Tibial nerve (tissue), 3 donors: ENCODE data around the gene ERCC4.

Source experiments
- CTCF ChIP-seq, 5 experiments: fragments of 200-600 bp in 3 of 5; fragments of 450-650 bp in 2 of 5; sonication (generic) in 3 of 5; IDR thresholded peaks; one replicate each; pipeline ENCODE4 v1.5.1; 2016 to 2019; ENCODE audit warnings: antibody characterized with exemption in 5 of 5, mild to moderate bottlenecking in 3 of 5, moderate library complexity in 2 of 5
- POLR2A ChIP-seq, 2 donors: fragments of 450-650 bp; IDR thresholded peaks; one replicate each; pipeline ENCODE4 v1.6.1; 2017; ENCODE audit warnings: antibody characterized with exemption in 2 of 2, mild to moderate bottlenecking in 2 of 2, moderate library complexity in 2 of 2

- TF ChIP-seq POLR2A (IDR thresholded peaks at IDR 0.05) (no peak), CTCF (IDR thresholded peaks at IDR 0.05) (no peak)
Measured at GRCh38 chr16:13962232-13962631, 42.3 kb downstream of the ERCC4 start.
